NCI-H146 (cell line): ENCODE data around the gene TMCO4.
"Not testable (repeated sequence)": the region's sequence is repeated elsewhere in the genome, so short reads cannot be mapped to it uniquely, and the experiment has no call there.

Experiments used
- DNase-seq: peaks from one replicate; lab custom pipeline; 2025; lab: John Stamatoyannopoulos, UW

Gene TMCO4

GRCh38 chr1:19637606-19638005 is 162.1 kb downstream of the TMCO4 start:
- DNase-seq: no peak

GRCh38 chr1:19636749-19637148 is 163.0 kb downstream of the TMCO4 start:
- not testable (repeated sequence) for DNase-seq

- no peak for DNase-seq
Measured at GRCh38 chr1:19636065-19636464, 163.7 kb downstream of the TMCO4 start.

- no peak for DNase-seq
Measured at GRCh38 chr1:19635646-19636045, 164.1 kb downstream of the TMCO4 start.

- not testable (repeated sequence) for DNase-seq
Measured at GRCh38 chr1:19635064-19635463, 164.7 kb downstream of the TMCO4 start.

GRCh38 chr1:19633106-19633505 is 166.6 kb downstream of the TMCO4 start:
- no peak for DNase-seq
